ENCODE data around the gene BDP1. TPM values are rescaled to one million over a fixed set of nuclear protein-coding genes. Genes with fewer than 3 reads are reported as not detected.
"Not testable (repeated sequence)": the region's sequence is repeated elsewhere in the genome, so short reads cannot be mapped to it uniquely, and the experiment has no call there.

The BDP1 gene
- total RNA-seq, 1 donor from 2014 or later = 36.1 TPM

DNA sequence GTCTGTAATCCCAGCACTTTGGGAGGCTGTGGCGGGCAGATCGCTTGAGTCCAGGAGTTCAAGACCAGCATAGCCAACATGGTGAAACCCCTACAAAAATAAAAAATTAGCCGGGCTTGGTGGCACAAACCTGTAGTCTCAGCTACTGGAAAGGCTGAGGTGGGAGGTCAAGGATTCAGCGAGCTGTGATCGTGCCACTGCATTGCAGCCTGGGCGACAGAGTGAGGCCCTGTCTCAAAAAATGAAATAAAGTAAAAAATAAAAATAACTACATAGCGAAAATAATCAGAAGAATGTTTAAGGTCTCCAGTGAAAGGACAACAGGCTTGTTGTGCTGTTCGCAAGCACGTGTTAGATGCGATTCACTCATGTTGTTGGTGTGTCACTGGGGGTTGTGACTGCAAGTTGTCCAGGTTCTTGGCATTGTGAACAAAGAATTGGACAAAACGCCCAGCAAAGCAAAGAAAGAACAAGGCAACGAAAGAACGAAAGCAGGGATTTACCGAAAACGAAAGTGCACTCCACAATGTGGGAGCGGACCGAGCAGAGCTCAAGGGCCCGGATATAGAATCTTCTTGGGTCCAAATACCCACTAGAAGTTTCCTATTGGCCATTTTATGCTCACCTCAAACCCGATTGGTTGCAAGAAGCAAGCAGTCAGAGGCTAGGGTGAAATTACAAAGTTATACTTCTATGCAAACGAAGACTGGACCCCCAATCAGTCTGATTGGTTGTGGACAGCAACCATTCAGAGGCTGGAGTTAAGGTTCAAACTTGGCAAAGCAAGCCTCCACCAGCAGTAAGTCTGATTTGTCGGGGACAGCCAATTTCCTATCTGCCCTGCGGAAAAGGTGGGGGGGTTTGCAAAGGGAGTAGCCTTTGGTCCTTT, 130.8 kb downstream of the BDP1 start:
- DNase-seq (ENCODE audit: low spot score) = no peak
- Mint-ChIP-seq H3K4me3 (ENCODE audit: low read depth) (peak overlapping the region; percentile 94), H3K36me3 (ENCODE audit: low read depth) (peaks cover 14% of the 10 kb centered on the region), H3K27ac (peak overlapping the region; percentile 99), H3K9me3 (no peaks in the 10 kb centered on the region), H3K4me1 (ENCODE audit: low read depth) (peaks cover 32% of the 10 kb centered on the region), H3K27me3 (ENCODE audit: low read depth) (no peaks in the 10 kb centered on the region)
- intact Hi-C loops (cut with micrococcal nuclease) = loop anchor here (5.0 to 10.0 kb wide), 3 partner anchors 129 to 721 kb away; partner anchors contain the start of gene BDP1

GRCh38 chr5:71586941-71587765, 131.7 kb downstream of the BDP1 start, which contains the start of gene MCCC2:
TSS of gene MCCC2 (plus strand) at chr5:71587340. CDS start at chr5:71587426, 86 bp downstream.
- Mint-ChIP-seq H3K27ac (peak within 1 kb of the TSS; percentile 99), H3K9me3 (no peaks in the 10 kb centered on the region), H3K4me1 (ENCODE audit: low read depth) (peaks cover 32% of the 10 kb centered on the region), H3K4me3 (ENCODE audit: low read depth) (peak within 1 kb of the TSS; percentile 94), H3K36me3 (ENCODE audit: low read depth) (peaks cover 14% of the 10 kb centered on the region), H3K27me3 (ENCODE audit: low read depth) (no peaks in the 10 kb centered on the region)
- peak; percentile 97 for DNase-seq (ENCODE audit: low spot score)
- intact Hi-C loops (cut with micrococcal nuclease) = loop anchor here (1.0 to 10.0 kb wide), 4 partner anchors 14 to 720 kb away; partner anchors contain the start of gene BDP1

- Mint-ChIP-seq H3K27me3 (ENCODE audit: low read depth) (no peaks in the 10 kb centered on the region), H3K4me3 (ENCODE audit: low read depth) (peak overlapping the region; percentile 94), H3K4me1 (ENCODE audit: low read depth) (peaks cover 35% of the 10 kb centered on the region), H3K27ac (peak overlapping the region; percentile 99), H3K9me3 (no peaks in the 10 kb centered on the region), H3K36me3 (ENCODE audit: low read depth) (peaks cover 19% of the 10 kb centered on the region)
- DNase-seq (ENCODE audit: low spot score) = no peak
- intact Hi-C loops (cut with micrococcal nuclease) = loop anchor here (1.0 to 10.0 kb wide), 4 partner anchors 13 to 719 kb away; partner anchors contain the start of gene BDP1
These were observed 132.5 kb downstream of the BDP1 start for GRCh38 chr5:71587766-71588532.

DNA sequence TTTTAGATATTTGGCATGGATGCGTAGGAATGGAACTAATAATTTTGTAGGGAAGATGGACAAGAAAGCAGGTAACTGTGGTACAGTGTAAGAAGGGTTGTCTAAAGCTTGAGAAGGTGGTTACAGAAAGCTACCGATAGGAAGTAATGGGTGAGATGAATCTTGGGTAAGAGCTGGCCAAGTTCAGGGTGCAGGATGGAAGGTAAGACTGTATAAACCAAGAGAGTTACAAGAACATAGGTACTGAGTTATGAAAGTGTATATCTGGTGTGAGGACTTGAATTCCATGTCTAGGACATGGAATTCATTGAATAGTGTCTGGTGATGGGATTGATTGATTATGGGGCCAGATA, 133.1 kb downstream of the BDP1 start:
- no peaks in the 10 kb centered on the region for H3K9me3 Mint-ChIP-seq
- peaks cover 19% of the 10 kb centered on the region for H3K36me3 Mint-ChIP-seq (ENCODE audit: low read depth)
- H3K27me3 Mint-ChIP-seq (ENCODE audit: low read depth) = no peaks in the 10 kb centered on the region
- no peak for DNase-seq (ENCODE audit: low spot score)
- H3K4me1 Mint-ChIP-seq (ENCODE audit: low read depth) = peaks cover 35% of the 10 kb centered on the region
- intact Hi-C loops (cut with micrococcal nuclease) = loop anchor here (5.0 to 10.0 kb wide), 3 partner anchors 131 to 719 kb away; partner anchors contain the start of gene BDP1
- H3K27ac Mint-ChIP-seq = peak overlapping the region; percentile 25
- H3K4me3 Mint-ChIP-seq (ENCODE audit: low read depth) = peak overlapping the region; percentile 94

DNA sequence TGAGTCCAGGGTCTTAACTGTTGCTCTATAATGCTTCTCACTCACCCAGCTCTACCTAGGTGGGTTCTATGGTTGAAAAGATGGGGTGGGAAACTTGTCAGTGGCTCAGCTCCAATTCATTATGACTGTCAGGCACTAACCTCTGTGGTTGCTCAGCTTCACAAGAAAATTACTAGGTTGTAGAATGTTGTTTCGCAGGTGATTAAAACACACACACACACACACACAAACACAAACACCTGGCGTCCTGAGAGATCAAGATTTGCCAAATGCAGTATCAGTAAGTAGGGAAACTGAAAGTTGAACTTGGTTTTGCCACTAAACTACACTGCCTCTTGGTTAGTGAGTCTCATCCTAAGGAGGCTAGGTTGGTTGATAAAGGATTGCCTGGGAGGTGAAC, 134.5 kb downstream of the BDP1 start:
- no peak for DNase-seq (ENCODE audit: low spot score)
- H3K4me1 Mint-ChIP-seq (ENCODE audit: low read depth) = peaks cover 35% of the 10 kb centered on the region
- intact Hi-C loops (cut with micrococcal nuclease) = loop anchor here (5.0 to 10.0 kb wide), 3 partner anchors 133 to 717 kb away; partner anchors contain the start of gene BDP1
- peak overlapping the region; percentile 31 for H3K4me3 Mint-ChIP-seq (ENCODE audit: low read depth)
- no peaks in the 10 kb centered on the region for H3K27me3 Mint-ChIP-seq (ENCODE audit: low read depth)
- no peaks in the 10 kb centered on the region for H3K9me3 Mint-ChIP-seq
- H3K27ac Mint-ChIP-seq = peak overlapping the region; percentile 53
- peaks cover 23% of the 10 kb centered on the region for H3K36me3 Mint-ChIP-seq (ENCODE audit: low read depth)

- Mint-ChIP-seq H3K9me3 (no peaks in the 10 kb centered on the region), H3K36me3 (ENCODE audit: low read depth) (peaks cover 30% of the 10 kb centered on the region), H3K27me3 (ENCODE audit: low read depth) (no peaks in the 10 kb centered on the region), H3K4me1 (ENCODE audit: low read depth) (peaks cover 35% of the 10 kb centered on the region), H3K27ac (no peak overlapping the region), H3K4me3 (ENCODE audit: low read depth) (no peak overlapping the region)
- DNase-seq (ENCODE audit: low spot score) = no peak
- intact Hi-C loops (cut with micrococcal nuclease) = no loop called here
These were observed 135.6 kb downstream of the BDP1 start for GRCh38 chr5:71591100-71591499.

DNA sequence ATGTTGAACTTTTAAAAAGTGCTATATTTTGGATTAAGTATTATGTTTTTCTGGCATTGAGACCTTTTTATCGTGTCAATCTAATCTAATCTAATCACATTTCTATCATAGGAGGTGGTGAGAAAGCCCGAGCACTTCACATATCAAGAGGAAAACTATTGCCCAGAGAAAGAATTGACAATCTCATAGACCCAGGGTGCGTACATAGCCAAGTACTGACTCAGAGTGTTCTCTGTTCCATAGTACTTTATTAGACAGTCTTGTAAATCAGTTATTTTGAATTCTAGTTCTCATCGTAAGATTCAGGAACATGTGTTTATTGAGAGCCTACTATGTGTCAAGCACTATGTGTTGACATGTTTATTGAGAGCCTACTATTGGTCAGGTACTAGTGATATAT, 140.7 kb downstream of the BDP1 start:
- H3K4me1 Mint-ChIP-seq (ENCODE audit: low read depth) = peaks cover 22% of the 10 kb centered on the region
- H3K4me3 Mint-ChIP-seq (ENCODE audit: low read depth) = no peak overlapping the region
- intact Hi-C loops (cut with micrococcal nuclease) = no loop called here
- no peaks in the 10 kb centered on the region for H3K27me3 Mint-ChIP-seq (ENCODE audit: low read depth)
- no peak overlapping the region for H3K27ac Mint-ChIP-seq
- no peak for DNase-seq (ENCODE audit: low spot score)
- peaks cover 54% of the 10 kb centered on the region for H3K36me3 Mint-ChIP-seq (ENCODE audit: low read depth)
- H3K9me3 Mint-ChIP-seq = no peaks in the 10 kb centered on the region

GRCh38 chr5:71597001-71597400, 141.6 kb downstream of the BDP1 start:
- Mint-ChIP-seq H3K9me3 (no peaks in the 10 kb centered on the region), H3K27me3 (ENCODE audit: low read depth) (no peaks in the 10 kb centered on the region), H3K4me1 (ENCODE audit: low read depth) (peaks cover 27% of the 10 kb centered on the region), H3K27ac (peak overlapping the region; percentile 59), H3K36me3 (ENCODE audit: low read depth) (peaks cover 60% of the 10 kb centered on the region), H3K4me3 (ENCODE audit: low read depth) (no peak overlapping the region)
- DNase-seq (ENCODE audit: low spot score) = no peak
- intact Hi-C loops (cut with micrococcal nuclease) = no loop called here

- H3K27me3 Mint-ChIP-seq (ENCODE audit: low read depth) = no peaks in the 10 kb centered on the region
- DNase-seq (ENCODE audit: low spot score) = no peak
- no peaks in the 10 kb centered on the region for H3K9me3 Mint-ChIP-seq
- peak overlapping the region; percentile 96 for H3K27ac Mint-ChIP-seq
- intact Hi-C loops (cut with micrococcal nuclease) = loop anchor here (1.0 to 5.0 kb wide), 3 partner anchors 13 to 717 kb away; partner anchors contain the start of genes BDP1 and MCCC2
- peak overlapping the region; percentile 47 for H3K4me3 Mint-ChIP-seq (ENCODE audit: low read depth)
- H3K36me3 Mint-ChIP-seq (ENCODE audit: low read depth) = peaks cover 76% of the 10 kb centered on the region
- peaks cover 37% of the 10 kb centered on the region for H3K4me1 Mint-ChIP-seq (ENCODE audit: low read depth)
These were observed 145.3 kb downstream of the BDP1 start for GRCh38 chr5:71600783-71601182.

DNA sequence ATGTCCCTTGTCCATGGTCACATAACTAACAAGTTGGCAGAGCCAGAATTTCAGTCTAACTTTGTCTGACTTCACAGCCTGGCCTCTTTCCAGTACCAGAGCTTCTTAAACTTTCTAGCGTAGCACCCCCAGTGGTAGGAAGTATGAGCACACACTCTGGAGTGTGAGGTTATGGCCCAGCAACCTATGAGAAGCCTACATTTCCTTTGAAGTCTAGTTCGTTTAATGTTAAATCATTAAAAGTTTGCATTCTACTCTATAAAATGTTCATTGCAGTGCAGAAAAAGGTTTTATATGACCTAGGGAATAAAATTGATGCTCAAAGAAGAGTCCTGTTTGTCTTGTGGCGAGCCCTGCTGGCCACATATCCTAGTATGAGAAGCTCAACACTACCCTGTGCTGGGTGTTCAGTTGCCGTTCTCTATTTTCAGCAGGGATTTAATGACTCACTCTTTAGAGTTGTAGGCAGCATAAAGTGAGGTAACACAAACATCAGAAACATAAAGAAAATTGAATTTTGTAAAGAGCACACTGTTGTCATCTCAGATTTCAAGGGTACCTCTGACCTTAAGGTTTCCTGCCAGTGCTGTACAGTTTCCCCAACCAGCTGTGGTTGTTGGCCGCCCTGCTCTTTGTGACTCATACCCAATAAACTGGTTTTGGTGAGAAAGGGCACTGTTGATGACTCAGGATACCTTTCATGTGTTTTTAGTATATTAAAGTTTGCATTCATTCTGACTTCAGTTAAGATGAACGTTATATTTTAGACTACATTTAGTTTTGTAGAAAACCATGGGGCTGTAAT, 146.0 kb downstream of the BDP1 start:
- H3K9me3 Mint-ChIP-seq = no peaks in the 10 kb centered on the region
- peak; percentile 66 for DNase-seq (ENCODE audit: low spot score)
- peak overlapping the region; percentile 52 for H3K4me3 Mint-ChIP-seq (ENCODE audit: low read depth)
- peaks cover 74% of the 10 kb centered on the region for H3K36me3 Mint-ChIP-seq (ENCODE audit: low read depth)
- intact Hi-C loops (cut with micrococcal nuclease) = loop anchor here (1.0 to 5.0 kb wide), 3 partner anchors 14 to 716 kb away; partner anchors contain the start of genes BDP1 and MCCC2
- H3K27me3 Mint-ChIP-seq (ENCODE audit: low read depth) = no peaks in the 10 kb centered on the region
- H3K27ac Mint-ChIP-seq = peak overlapping the region; percentile 96
- peaks cover 37% of the 10 kb centered on the region for H3K4me1 Mint-ChIP-seq (ENCODE audit: low read depth)

DNA sequence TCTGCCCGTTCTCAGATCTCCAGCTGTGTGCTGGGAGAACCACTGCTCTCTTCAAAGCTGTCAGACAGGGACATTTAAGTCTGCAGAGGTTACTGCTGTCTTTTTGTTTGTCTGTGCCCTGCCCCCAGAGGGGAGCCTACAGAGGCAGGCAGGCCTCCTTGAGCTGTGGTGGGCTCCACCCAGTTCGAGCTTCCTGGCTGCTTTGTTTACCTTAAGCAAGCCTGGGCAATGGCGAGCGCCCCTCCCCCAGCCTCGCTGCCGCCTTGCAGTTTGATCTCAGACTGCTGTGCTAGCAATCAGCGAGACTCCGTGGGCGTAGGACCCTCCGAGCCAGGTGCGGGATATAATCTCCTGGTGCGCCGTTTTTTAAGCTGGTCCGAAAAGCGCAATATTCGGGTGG, 154.5 kb downstream of the BDP1 start:
- H3K27ac Mint-ChIP-seq; intact Hi-C loops (cut with micrococcal nuclease); H3K4me1 Mint-ChIP-seq (ENCODE audit: low read depth); H3K4me3 Mint-ChIP-seq (ENCODE audit: low read depth); H3K9me3 Mint-ChIP-seq; DNase-seq (ENCODE audit: low spot score); H3K27me3 Mint-ChIP-seq (ENCODE audit: low read depth): not testable (repeated sequence)
- H3K36me3 Mint-ChIP-seq (ENCODE audit: low read depth) = peaks cover 47% of the 10 kb centered on the region
